Activated B cell treated with CpG ODN at 0.5 μM for 24 hours (primary cell): ENCODE data around the gene SLC9A3. TPM values are rescaled to one million over a fixed set of nuclear protein-coding genes. Genes with fewer than 3 reads are reported as not detected.

Experiments
- ATAC-seq: fragments of 200-7000 bp; cut with Tn5 transposase; one replicate; pipeline ENCODE4 v1.10.0; 2021; ENCODE audit warnings: low read depth, mild to moderate bottlenecking, moderate library complexity
- CTCF ChIA-PET: fragments of 350-600 bp; sonication (Branson Sonifier 250); formaldehyde crosslinking; loops from one replicate; lab custom pipeline; 2021; ENCODE audit warnings: antibody characterized with exemption; lab: Charles Lee
- POLR2A ChIA-PET: fragments of 350-600 bp; sonication (Branson Sonifier 250); formaldehyde crosslinking; loops from one replicate; lab custom pipeline; 2021; ENCODE audit warnings: antibody characterized with exemption; lab: Charles Lee
- DNase-seq: peaks from one replicate; pipeline ENCODE4 v3.0.0; 2022
- H3K27ac Mint-ChIP-seq: one replicate; pipeline ENCODE4 v1.8.0; 2020; ENCODE audit warnings: mixed read lengths
- H3K27me3 Mint-ChIP-seq: one replicate; pipeline ENCODE4 v1.8.0; 2021; ENCODE audit warnings: mixed read lengths
- H3K36me3 Mint-ChIP-seq: one replicate; pipeline ENCODE4 v1.8.0; 2021; ENCODE audit warnings: low read depth, mixed read lengths
- H3K4me1 Mint-ChIP-seq: one replicate; pipeline ENCODE4 v1.8.0; 2021; ENCODE audit warnings: mixed read lengths
- H3K4me3 Mint-ChIP-seq: one replicate; pipeline ENCODE4 v1.8.0; 2020; ENCODE audit warnings: mild to moderate bottlenecking, mixed read lengths
- H3K9me3 Mint-ChIP-seq: one replicate; pipeline ENCODE4 v1.8.0; 2020; ENCODE audit warnings: mixed read lengths
- CTCF ChIP-seq: fragments of 200-600 bp; IDR thresholded peaks from one replicate; pipeline ENCODE4 v1.8.0; 2022; ENCODE audit warnings: antibody characterized with exemption, mild to moderate bottlenecking
- intact Hi-C: fragments of 100-400 bp; cut with micrococcal nuclease; formaldehyde crosslinking; loops from one replicate; pipeline ENCODE4 v1.15.1; 2024
- total RNA-seq: library from RNA; stranded (reverse); gene quantifications from 2 replicates; pipeline ENCODE4 v1.2.3, GENCODE V29; 2022

SLC9A3 gene
- total RNA-seq, 1 donor from 2014 or later: 0.20 TPM

GRCh38 chr5:494667-495255 lies 29.5 kb downstream of the SLC9A3 start:
- DNase-seq: no peak
- no peaks in the 10 kb centered on the region for H3K9me3 Mint-ChIP-seq
- H3K27ac Mint-ChIP-seq: no peak overlapping the region
- H3K4me1 Mint-ChIP-seq: no peaks in the 10 kb centered on the region
- H3K36me3 Mint-ChIP-seq: no peaks in the 10 kb centered on the region
- ATAC-seq: no peak
- intact Hi-C loops: no loop called here
- ChIA-PET CTCF (no interaction called here), POLR2A (no interaction called here)
- H3K27me3 Mint-ChIP-seq: peaks cover 25% of the 10 kb centered on the region
- H3K4me3 Mint-ChIP-seq: no peak overlapping the region
- TF ChIP-seq CTCF: no peak

DNA sequence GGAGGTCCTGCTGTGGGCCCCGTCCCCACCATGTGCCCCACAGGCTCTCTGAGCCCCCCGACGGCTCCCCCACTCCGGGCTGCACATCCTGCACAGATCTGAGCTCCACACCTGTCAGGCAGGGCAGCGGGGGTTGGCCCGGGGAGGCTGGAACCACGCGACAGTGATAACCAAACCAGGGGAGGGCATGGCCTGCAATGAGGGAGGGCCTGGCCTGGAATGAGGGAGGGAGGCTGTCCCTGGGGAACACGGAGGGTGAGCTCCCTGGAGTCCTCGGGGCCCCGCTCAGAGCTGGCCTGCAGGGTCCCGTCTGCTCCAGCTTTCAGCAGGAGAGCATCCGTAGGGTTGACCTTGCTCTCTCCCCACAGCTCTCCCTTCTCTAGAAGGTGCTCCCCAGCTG lies 30.5 kb downstream of the SLC9A3 start:
- intact Hi-C loops: no loop called here

GRCh38 chr5:493119-493701 lies 31.0 kb downstream of the SLC9A3 start:
- ATAC-seq (no peak), DNase-seq (no peak)
- ChIA-PET CTCF (no interaction called here), POLR2A (interaction anchor here (1.2 kb wide), 1 partner anchor 19 kb away, joined by 9 read pairs; no protein-coding TSS in a partner anchor)
- TF ChIP-seq CTCF: no peak
- Mint-ChIP-seq H3K27me3 (peaks cover 15% of the 10 kb centered on the region), H3K9me3 (no peaks in the 10 kb centered on the region), H3K27ac (no peak overlapping the region), H3K4me3 (no peak overlapping the region), H3K4me1 (no peaks in the 10 kb centered on the region), H3K36me3 (no peaks in the 10 kb centered on the region)
- intact Hi-C loops: no loop called here

More for the DNA sequence above, 30.5 kb downstream of the SLC9A3 start:
- CTCF ChIA-PET: no interaction called here
- no peaks in the 10 kb centered on the region for H3K4me1 Mint-ChIP-seq
- H3K27me3 Mint-ChIP-seq: peaks cover 16% of the 10 kb centered on the region
- ATAC-seq (no peak), DNase-seq (no peak)
- no peaks in the 10 kb centered on the region for H3K36me3 Mint-ChIP-seq
- H3K9me3 Mint-ChIP-seq: no peaks in the 10 kb centered on the region
- POLR2A ChIA-PET: no interaction called here
- no peak overlapping the region for H3K27ac Mint-ChIP-seq
- no peak overlapping the region for H3K4me3 Mint-ChIP-seq
- no peak for TF ChIP-seq CTCF

GRCh38 chr5:492314-492893 lies 31.8 kb downstream of the SLC9A3 start:
- no peaks in the 10 kb centered on the region for H3K9me3 Mint-ChIP-seq
- CTCF ChIA-PET: no interaction called here
- no peaks in the 10 kb centered on the region for H3K4me1 Mint-ChIP-seq
- ATAC-seq (no peak), DNase-seq (no peak)
- no peak overlapping the region for H3K27ac Mint-ChIP-seq
- no peaks in the 10 kb centered on the region for H3K36me3 Mint-ChIP-seq
- H3K27me3 Mint-ChIP-seq: peaks cover 12% of the 10 kb centered on the region
- POLR2A ChIA-PET: interaction anchor here (1.2 kb wide), 1 partner anchor 19 kb away, joined by 9 read pairs; no protein-coding TSS in a partner anchor
- intact Hi-C loops: no loop called here
- H3K4me3 Mint-ChIP-seq: no peak overlapping the region
- TF ChIP-seq CTCF: no peak

DNA sequence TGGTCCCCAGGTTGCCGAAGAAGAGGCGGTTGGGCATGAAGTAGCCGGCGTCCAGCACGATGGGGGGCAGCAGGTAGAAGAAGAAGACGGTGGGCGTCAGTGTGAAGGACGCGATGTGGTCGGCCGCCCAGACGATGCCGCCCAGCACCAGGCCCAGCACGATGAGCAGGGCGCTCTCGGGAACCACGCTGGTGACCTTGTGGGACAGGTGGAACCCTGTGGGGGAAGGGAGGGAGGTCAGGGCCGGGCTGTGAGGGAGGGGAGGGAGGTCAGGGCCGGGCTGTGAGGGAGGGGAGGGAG lies 32.4 kb downstream of the SLC9A3 start:
- H3K4me3 Mint-ChIP-seq: no peak overlapping the region
- no peaks in the 10 kb centered on the region for H3K9me3 Mint-ChIP-seq
- H3K36me3 Mint-ChIP-seq: no peaks in the 10 kb centered on the region
- H3K27ac Mint-ChIP-seq: no peak overlapping the region
- ChIA-PET CTCF (no interaction called here), POLR2A (interaction anchor here (1.2 kb wide), 1 partner anchor 18 kb away, joined by 9 read pairs; no protein-coding TSS in a partner anchor)
- no peak for TF ChIP-seq CTCF
- peaks cover 12% of the 10 kb centered on the region for H3K27me3 Mint-ChIP-seq
- DNase-seq (no peak), ATAC-seq (no peak)
- H3K4me1 Mint-ChIP-seq: no peaks in the 10 kb centered on the region
- intact Hi-C loops: no loop called here
